B cell (primary cell): ENCODE measurements around the gene BMS1. TPM values are rescaled to one million over a fixed set of nuclear protein-coding genes. Genes with fewer than 3 reads are reported as not detected.
"Not testable (repeated sequence)": the region's sequence is repeated elsewhere in the genome, so short reads cannot be mapped to it uniquely, and the experiment has no call there.

Experiments
- ATAC-seq: fragments of 200-7000 bp; cut with Tn5 transposase; one replicate; pipeline ENCODE4 v1.10.0; 2021; ENCODE audit warnings: low read depth, mild to moderate bottlenecking, moderate number of reproducible peaks, moderate library complexity
- CTCF ChIA-PET: fragments of 350-600 bp; sonication (Branson Sonifier 250); formaldehyde crosslinking; loops from one replicate; lab custom pipeline; 2021; ENCODE audit warnings: antibody characterized with exemption, inconsistent platforms; lab: Charles Lee
- POLR2A ChIA-PET: fragments of 350-600 bp; sonication (Branson Sonifier 250); formaldehyde crosslinking; loops from one replicate; lab custom pipeline; 2021; ENCODE audit warnings: antibody characterized with exemption; lab: Charles Lee
- DNase-seq: peaks from one replicate; pipeline ENCODE4 v3.0.0; 2013
- H2AFZ ChIP-seq: 2 replicates; pipeline ENCODE4 v1.6.1; 2012; ENCODE audit warnings: mild to moderate bottlenecking, low read depth, low read length; ENCODE audit not compliant: insufficient read depth, poor library complexity, severe bottlenecking
- H3K27ac ChIP-seq, 2 donors: 1 replicate in 1 of 2; 2 replicates in 1 of 2; pipeline ENCODE4 v1.5.1; 2012 to 2013; ENCODE audit warnings: low read length in 2 of 2, mild to moderate bottlenecking in 2 of 2, moderate library complexity in 1 of 2
- H3K27me3 ChIP-seq, 4 experiments: fragments of 200-600 bp in 1 of 4; sonication (generic) in 1 of 4; replicated peaks in 1 of 4; 1 replicate in 2 of 4; 2 replicates in 2 of 4; pipeline versions ENCODE4 v1.6.1 to v1.7.0; 2013 to 2016; ENCODE audit warnings: low read length in 3 of 4, mild to moderate bottlenecking in 2 of 4, mixed read lengths in 1 of 4, moderate library complexity in 1 of 4; ENCODE audit not compliant: insufficient read depth in 4 of 4, control insufficient read depth in 3 of 4; ENCODE audit errors: control extremely low read depth in 1 of 4
- H3K36me3 ChIP-seq, 2 experiments: replicated peaks in 1 of 2; 1 replicate in 1 of 2; 2 replicates in 1 of 2; pipeline versions ENCODE4 v1.6.1 to v1.7.1; 2013; ENCODE audit warnings: low read length in 1 of 2; ENCODE audit not compliant: insufficient read depth in 2 of 2, control insufficient read depth in 1 of 2; ENCODE audit errors: control extremely low read depth in 1 of 2, extremely low read depth in 1 of 2
- H3K4me1 ChIP-seq, 2 donors: fragments of 200-600 bp in 1 of 2; sonication (generic) in 1 of 2; 1 replicate in 1 of 2; 2 replicates in 1 of 2; pipeline versions ENCODE4 v1.5.1 to v1.6.1; 2013 to 2017; ENCODE audit warnings: low read length in 2 of 2; ENCODE audit not compliant: control insufficient read depth in 2 of 2, insufficient read depth in 2 of 2
- H3K4me2 ChIP-seq: replicated peaks from 2 replicates; pipeline ENCODE3; 2012; ENCODE audit warnings: mild to moderate bottlenecking, low read depth, low read length; ENCODE audit not compliant: poor library complexity, severe bottlenecking
- H3K4me3 ChIP-seq, 5 experiments: fragments of 200-600 bp in 1 of 5; sonication (generic) in 1 of 5; 1 replicate in 3 of 5; 2 replicates in 2 of 5; pipeline versions ENCODE4 v1.5.1 to v1.7.0; 2011 to 2016; ENCODE audit warnings: low read length in 4 of 5, mild to moderate bottlenecking in 4 of 5, low read depth in 2 of 5, control low read depth in 1 of 5, moderate library complexity in 1 of 5; ENCODE audit not compliant: insufficient read depth in 1 of 5; ENCODE audit errors: control extremely low read depth in 1 of 5, extremely low read depth in 1 of 5
- H3K79me2 ChIP-seq: fragments of 200-600 bp; sonication (generic); one replicate; pipeline ENCODE4 v1.6.0; 2016; ENCODE audit warnings: low read length; ENCODE audit not compliant: control insufficient read depth, insufficient read depth
- H3K9ac ChIP-seq: fragments of 200-600 bp; sonication (generic); 2 replicates; pipeline ENCODE4 v1.6.1; 2017; ENCODE audit warnings: mild to moderate bottlenecking, low read length, moderate library complexity
- H3K9me3 ChIP-seq, 3 donors: one replicate each; pipeline versions ENCODE4 v1.6.1 to v1.7.1; 2013; ENCODE audit warnings: low read length in 2 of 3; ENCODE audit not compliant: control insufficient read depth in 2 of 3, insufficient read depth in 1 of 3; ENCODE audit errors: control extremely low read depth in 1 of 3
- H4K20me1 ChIP-seq: 2 replicates; pipeline ENCODE4 v1.6.0; 2012; ENCODE audit warnings: mild to moderate bottlenecking, low read length; ENCODE audit not compliant: insufficient read depth, control insufficient read depth, poor library complexity, severe bottlenecking
- H3K27ac Mint-ChIP-seq: one replicate; pipeline ENCODE4 v1.8.0; 2021; ENCODE audit warnings: mixed read lengths
- H3K27me3 Mint-ChIP-seq: one replicate; pipeline ENCODE4 v1.8.0; 2021; ENCODE audit warnings: mixed read lengths
- H3K4me1 Mint-ChIP-seq: one replicate; pipeline ENCODE4 v1.8.0; 2021; ENCODE audit warnings: mixed read lengths
- H3K4me3 Mint-ChIP-seq: one replicate; pipeline ENCODE4 v1.8.0; 2021; ENCODE audit warnings: mixed read lengths
- H3K9me3 Mint-ChIP-seq: one replicate; pipeline ENCODE4 v1.8.0; 2022; ENCODE audit warnings: mixed read lengths; ENCODE audit not compliant: insufficient read depth
- CTCF ChIP-seq: fragments of 200-600 bp; IDR thresholded peaks from one replicate; pipeline ENCODE4 v1.8.0; 2022; ENCODE audit warnings: antibody characterized with exemption, mild to moderate bottlenecking
- EZH2 ChIP-seq: IDR thresholded peaks from 2 replicates; pipeline ENCODE4 v1.6.1; 2012; ENCODE audit warnings: borderline replicate concordance, low read depth, mild to moderate bottlenecking, moderate library complexity, low read length; ENCODE audit not compliant: insufficient read depth, poor library complexity, severe bottlenecking
- WGBS: methylation state at CpG from one replicate; pipeline ENCODE4 v1.1.5; 2013; ENCODE audit warnings: missing lambda C conversion rate; ENCODE audit not compliant: insufficient coverage; 5-methylcytosine and 5-hydroxymethylcytosine counted together
- intact Hi-C: fragments of 100-400 bp; cut with micrococcal nuclease; formaldehyde crosslinking; loops from one replicate; pipeline ENCODE4 v1.10.0; 2022
- polyA plus RNA-seq: library from polyadenylated mRNA; depleted of rRNA; stranded (reverse); fragments of >200 nt; gene quantifications from 2 replicates; pipeline ENCODE4 v1.2.3, GENCODE V29; 2012
- total RNA-seq, 2 donors: library from RNA; stranded (reverse); fragments of 120-200 nt in 1 of 2; gene quantifications; 1 replicate in 1 of 2; 2 replicates in 1 of 2; pipeline versions ENCODE4 v1.2.3 to v1.2.4, GENCODE V29; 2013 to 2022

BMS1 gene
- total and polyA plus RNA-seq, 2 donors (not counting 1 experiment from before 2014, with no cell fraction given), result 3.1 to 17.5 TPM

- Histone ChIP-seq H3K27me3 (no peaks in the 10 kb centered on the region), H3K4me2 (no peak overlapping the region), H3K79me2 (peaks cover 11% of the 10 kb centered on the region), H3K9me3 (peaks cover 0 to 10% (median 0%) of the 10 kb centered on the region in 3 donors), H3K9ac (no peak overlapping the region), H3K4me1 (no peaks in the 10 kb centered on the region), H3K36me3 (peaks cover 4 to 25% of the 10 kb centered on the region in 2 experiments), H2AFZ (no peak overlapping the region), H3K27ac (no peak overlapping the region), H4K20me1 (no peaks in the 10 kb centered on the region), H3K4me3 (no peak overlapping the region)
- H3K27ac Mint-ChIP-seq, result no peak overlapping the region
- ChIA-PET CTCF (no interaction called here), POLR2A (no interaction called here)
- DNase-seq, result no peak
- H3K4me3 Mint-ChIP-seq, result no peak overlapping the region
- ATAC-seq, result no peak
- H3K9me3 Mint-ChIP-seq, result no peaks in the 10 kb centered on the region
- intact Hi-C loops, result no loop called here
- 100% methylated on average over 1 of the region's 4 CpGs for WGBS
- TF ChIP-seq EZH2, result no peak
- H3K4me1 Mint-ChIP-seq, result peaks cover 5% of the 10 kb centered on the region
- H3K27me3 Mint-ChIP-seq, result no peaks in the 10 kb centered on the region
These were observed 27.1 kb downstream of the BMS1 start for GRCh38 chr10:42809676-42810075.

GRCh38 chr10:42812028-42812427 lies 29.4 kb downstream of the BMS1 start:
- H3K27ac Mint-ChIP-seq, result no peak overlapping the region
- 100% methylated on average over 3 of the region's 4 CpGs for WGBS
- no peak for TF ChIP-seq EZH2
- TF ChIP-seq CTCF, result no peak
- ATAC-seq (no peak), DNase-seq (no peak)
- H2AFZ ChIP-seq, result no peak overlapping the region
- H3K9ac ChIP-seq, result no peak overlapping the region
- no peak overlapping the region for H3K4me3 ChIP-seq
- peaks cover 5% of the 10 kb centered on the region for H3K4me1 Mint-ChIP-seq
- no peaks in the 10 kb centered on the region for H3K9me3 Mint-ChIP-seq
- no peak overlapping the region for H3K27ac ChIP-seq
- no peaks in the 10 kb centered on the region for H3K27me3 Mint-ChIP-seq
- peaks cover 0 to 11% (median 0%) of the 10 kb centered on the region in 3 donors for H3K9me3 ChIP-seq
- H3K4me3 Mint-ChIP-seq, result no peak overlapping the region
- H3K79me2 ChIP-seq, result peaks cover 14% of the 10 kb centered on the region
- H3K4me1 ChIP-seq, result no peaks in the 10 kb centered on the region
- intact Hi-C loops, result no loop called here
- H4K20me1 ChIP-seq, result no peaks in the 10 kb centered on the region
- peaks cover 5 to 28% of the 10 kb centered on the region in 2 experiments for H3K36me3 ChIP-seq
- ChIA-PET POLR2A (no interaction called here), CTCF (no interaction called here)
- H3K27me3 ChIP-seq, result no peaks in the 10 kb centered on the region
- H3K4me2 ChIP-seq, result no peak overlapping the region

GRCh38 chr10:42813989-42814687 lies 31.5 kb downstream of the BMS1 start:
- WGBS, result no CpG with 5 or more reads among the region's 5 CpGs
- CTCF ChIA-PET, ATAC-seq: not testable (repeated sequence)

More at GRCh38 chr10:42813989-42814687, 31.5 kb downstream of the BMS1 start:
- H3K9me3 Mint-ChIP-seq, DNase-seq, H3K4me1 ChIP-seq, H3K27me3 Mint-ChIP-seq, H3K4me2 ChIP-seq, H3K4me1 Mint-ChIP-seq, H3K27ac Mint-ChIP-seq, H2AFZ ChIP-seq, H3K4me3 ChIP-seq, POLR2A ChIA-PET, H3K9ac ChIP-seq, H3K27ac ChIP-seq, intact Hi-C loops, H4K20me1 ChIP-seq, H3K4me3 Mint-ChIP-seq, H3K27me3 ChIP-seq: not testable (repeated sequence)
- H3K79me2 ChIP-seq, result peaks cover 14% of the 10 kb centered on the region
- peaks cover 0 to 11% (median 0%) of the 10 kb centered on the region in 3 donors for H3K9me3 ChIP-seq
- peaks cover 2 to 33% of the 10 kb centered on the region in 2 experiments for H3K36me3 ChIP-seq
